ENCODE data around the gene KIAA1191.
"Not testable (repeated sequence)": the region's sequence is repeated elsewhere in the genome, so short reads cannot be mapped to it uniquely, and the experiment has no call there.

KIAA1191 gene

GRCh38 chr5:176361437-176362232, at the start of gene KIAA1191:
Gene KIAA1191 (minus strand): TSS chr5:176361764. CDS start chr5:176359508, 2,256 bp downstream.
- H3K4me1 ChIP-seq (ENCODE audit: insufficient read depth, low read length): no peaks in the 10 kb centered on the region
- no peaks in the 10 kb centered on the region for H3K27me3 ChIP-seq (ENCODE audit: insufficient read depth, low read length)
- H3K36me3 ChIP-seq (ENCODE audit: insufficient read depth, low read length): peaks cover 20% of the 10 kb centered on the region
- peak within 1 kb of the TSS; percentile 79 for H3K4me3 ChIP-seq (ENCODE audit: low read length)
- H2AFZ ChIP-seq (ENCODE audit: low read depth, low read length): peak within 1 kb of the TSS; percentile 56
- H3K9me3 ChIP-seq (ENCODE audit: low read length): no peaks in the 10 kb centered on the region

GRCh38 chr5:176410486-176411180, 49.1 kb upstream of the KIAA1191 start:
- H3K4me1 ChIP-seq (ENCODE audit: insufficient read depth, low read length): peaks cover 2% of the 10 kb centered on the region
- no peak overlapping the region for H3K4me3 ChIP-seq (ENCODE audit: low read length)
- H2AFZ ChIP-seq (ENCODE audit: low read depth, low read length): no peak overlapping the region
- peaks cover 17% of the 10 kb centered on the region for H3K36me3 ChIP-seq (ENCODE audit: insufficient read depth, low read length)
- H3K27me3 ChIP-seq (ENCODE audit: insufficient read depth, low read length): no peaks in the 10 kb centered on the region
- H3K9me3 ChIP-seq (ENCODE audit: low read length): no peaks in the 10 kb centered on the region

GRCh38 chr5:176409765-176410164, 48.2 kb upstream of the KIAA1191 start:
- H3K36me3 ChIP-seq (ENCODE audit: insufficient read depth, low read length): peaks cover 18% of the 10 kb centered on the region

GRCh38 chr5:176408590-176408989, 47.0 kb upstream of the KIAA1191 start:
- no peaks in the 10 kb centered on the region for H3K9me3 ChIP-seq (ENCODE audit: low read length)
- H3K4me3 ChIP-seq (ENCODE audit: low read length): no peak overlapping the region
- no peak overlapping the region for H2AFZ ChIP-seq (ENCODE audit: low read depth, low read length)
- H3K36me3 ChIP-seq (ENCODE audit: insufficient read depth, low read length): peaks cover 18% of the 10 kb centered on the region
- H3K27me3 ChIP-seq (ENCODE audit: insufficient read depth, low read length): no peaks in the 10 kb centered on the region
- H3K4me1 ChIP-seq (ENCODE audit: insufficient read depth, low read length): no peaks in the 10 kb centered on the region

More at GRCh38 chr5:176409765-176410164, 48.2 kb upstream of the KIAA1191 start:
- no peaks in the 10 kb centered on the region for H3K9me3 ChIP-seq (ENCODE audit: low read length)
- no peak overlapping the region for H3K4me3 ChIP-seq (ENCODE audit: low read length)
- no peaks in the 10 kb centered on the region for H3K4me1 ChIP-seq (ENCODE audit: insufficient read depth, low read length)
- no peaks in the 10 kb centered on the region for H3K27me3 ChIP-seq (ENCODE audit: insufficient read depth, low read length)
- no peak overlapping the region for H2AFZ ChIP-seq (ENCODE audit: low read depth, low read length)

GRCh38 chr5:176408252-176408573, 46.6 kb upstream of the KIAA1191 start:
- peaks cover 18% of the 10 kb centered on the region for H3K36me3 ChIP-seq (ENCODE audit: insufficient read depth, low read length)
- not testable (repeated sequence) for H3K9me3 ChIP-seq (ENCODE audit: low read length); H3K4me1 ChIP-seq (ENCODE audit: insufficient read depth, low read length); H3K4me3 ChIP-seq (ENCODE audit: low read length); H2AFZ ChIP-seq (ENCODE audit: low read depth, low read length); H3K27me3 ChIP-seq (ENCODE audit: insufficient read depth, low read length)

GRCh38 chr5:176407456-176408251, 46.1 kb upstream of the KIAA1191 start:
- peaks cover 18% of the 10 kb centered on the region for H3K36me3 ChIP-seq (ENCODE audit: insufficient read depth, low read length)
- no peaks in the 10 kb centered on the region for H3K4me1 ChIP-seq (ENCODE audit: insufficient read depth, low read length)
- H3K9me3 ChIP-seq (ENCODE audit: low read length): no peaks in the 10 kb centered on the region
- H3K4me3 ChIP-seq (ENCODE audit: low read length): no peak overlapping the region
- no peaks in the 10 kb centered on the region for H3K27me3 ChIP-seq (ENCODE audit: insufficient read depth, low read length)
- H2AFZ ChIP-seq (ENCODE audit: low read depth, low read length): no peak overlapping the region

- H3K4me1 ChIP-seq (ENCODE audit: insufficient read depth, low read length): no peaks in the 10 kb centered on the region
- no peak overlapping the region for H2AFZ ChIP-seq (ENCODE audit: low read depth, low read length)
- no peak overlapping the region for H3K4me3 ChIP-seq (ENCODE audit: low read length)
- H3K36me3 ChIP-seq (ENCODE audit: insufficient read depth, low read length): peaks cover 18% of the 10 kb centered on the region
- no peaks in the 10 kb centered on the region for H3K9me3 ChIP-seq (ENCODE audit: low read length)
- H3K27me3 ChIP-seq (ENCODE audit: insufficient read depth, low read length): no peaks in the 10 kb centered on the region
Measured at GRCh38 chr5:176406436-176407052, 45.0 kb upstream of the KIAA1191 start.

- Histone ChIP-seq H3K9me3 (ENCODE audit: low read length) (no peaks in the 10 kb centered on the region), H3K4me3 (ENCODE audit: low read length) (no peak overlapping the region), H2AFZ (ENCODE audit: low read depth, low read length) (no peak overlapping the region), H3K36me3 (ENCODE audit: insufficient read depth, low read length) (peaks cover 18% of the 10 kb centered on the region), H3K4me1 (ENCODE audit: insufficient read depth, low read length) (no peaks in the 10 kb centered on the region), H3K27me3 (ENCODE audit: insufficient read depth, low read length) (no peaks in the 10 kb centered on the region)
Measured at GRCh38 chr5:176405656-176406435, 44.3 kb upstream of the KIAA1191 start.

GRCh38 chr5:176401281-176402205, 40.0 kb upstream of the KIAA1191 start:
- H2AFZ ChIP-seq (ENCODE audit: low read depth, low read length): no peak overlapping the region
- no peak overlapping the region for H3K4me3 ChIP-seq (ENCODE audit: low read length)
- H3K36me3 ChIP-seq (ENCODE audit: insufficient read depth, low read length): peaks cover 7% of the 10 kb centered on the region
- no peaks in the 10 kb centered on the region for H3K27me3 ChIP-seq (ENCODE audit: insufficient read depth, low read length)
- no peaks in the 10 kb centered on the region for H3K9me3 ChIP-seq (ENCODE audit: low read length)
- H3K4me1 ChIP-seq (ENCODE audit: insufficient read depth, low read length): no peaks in the 10 kb centered on the region

- Histone ChIP-seq H3K4me1 (ENCODE audit: insufficient read depth, low read length) (no peaks in the 10 kb centered on the region), H3K36me3 (ENCODE audit: insufficient read depth, low read length) (peaks cover 3% of the 10 kb centered on the region), H3K27me3 (ENCODE audit: insufficient read depth, low read length) (no peaks in the 10 kb centered on the region), H3K9me3 (ENCODE audit: low read length) (no peaks in the 10 kb centered on the region), H3K4me3 (ENCODE audit: low read length) (no peak overlapping the region), H2AFZ (ENCODE audit: low read depth, low read length) (no peak overlapping the region)
Measured at GRCh38 chr5:176400382-176401156, 39.0 kb upstream of the KIAA1191 start.

- no peak overlapping the region for H2AFZ ChIP-seq (ENCODE audit: low read depth, low read length)
- H3K4me3 ChIP-seq (ENCODE audit: low read length): no peak overlapping the region
- no peaks in the 10 kb centered on the region for H3K9me3 ChIP-seq (ENCODE audit: low read length)
- H3K27me3 ChIP-seq (ENCODE audit: insufficient read depth, low read length): no peaks in the 10 kb centered on the region
- no peaks in the 10 kb centered on the region for H3K4me1 ChIP-seq (ENCODE audit: insufficient read depth, low read length)
- peaks cover 13% of the 10 kb centered on the region for H3K36me3 ChIP-seq (ENCODE audit: insufficient read depth, low read length)
Measured at GRCh38 chr5:176397736-176398420, 36.3 kb upstream of the KIAA1191 start.

Measured in neuron (in vitro differentiated cells).